ENCODE data around the gene EPPIN.

DNA sequence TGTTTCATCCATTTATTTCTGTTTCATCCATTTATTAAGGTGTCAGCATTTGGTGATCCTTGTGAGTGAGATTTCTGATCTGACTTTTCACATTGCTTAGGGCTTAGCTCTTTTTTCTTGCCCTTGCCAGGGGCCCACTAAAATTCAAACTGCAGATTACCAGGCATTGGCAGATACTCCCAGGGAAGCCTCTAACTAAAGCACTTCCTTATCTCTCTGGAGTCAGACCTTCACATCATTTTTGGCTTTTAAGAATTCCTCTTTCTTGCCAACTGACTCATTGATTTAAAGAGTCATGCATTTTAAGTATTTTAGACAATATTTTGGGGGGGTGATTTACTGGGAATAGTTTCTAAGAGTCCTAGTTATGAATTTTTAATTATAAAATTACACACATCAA is 34.5 kb upstream of the EPPIN start:
- TF ChIP-seq TCF12 (IDR thresholded peaks at IDR 0.05; ENCODE audit: low read depth, low read length) (no peak), NFIC (IDR thresholded peaks at IDR 0.05; ENCODE audit: low read depth, low read length) (no peak)
- TF ChIP-seq, protein P1, sequence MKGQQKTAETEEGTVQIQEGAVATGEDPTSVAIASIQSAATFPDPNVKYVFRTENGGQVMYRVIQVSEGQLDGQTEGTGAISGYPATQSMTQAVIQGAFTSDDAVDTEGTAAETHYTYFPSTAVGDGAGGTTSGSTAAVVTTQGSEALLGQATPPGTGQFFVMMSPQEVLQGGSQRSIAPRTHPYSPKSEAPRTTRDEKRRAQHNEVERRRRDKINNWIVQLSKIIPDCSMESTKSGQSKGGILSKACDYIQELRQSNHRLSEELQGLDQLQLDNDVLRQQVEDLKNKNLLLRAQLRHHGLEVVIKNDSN (IDR thresholded peaks at IDR 0.05; ENCODE audit: borderline replicate concordance, extremely low read length, insufficient read depth, low read depth, low read length) = no peak

Data from GM12878 (cell line).